ENCODE data around the gene DYNC1I1.
"Not testable (repeated sequence)": the region's sequence is repeated elsewhere in the genome, so short reads cannot be mapped to it uniquely, and the experiment has no call there.

DYNC1I1 gene

GRCh38 chr7:95916573-95917297, 144.4 kb downstream of the DYNC1I1 start:
- DNase-seq, result peak; percentile 56

- no peak for DNase-seq
Measured at GRCh38 chr7:95917634-95918033, 145.3 kb downstream of the DYNC1I1 start.

GRCh38 chr7:95919556-95919955, 147.2 kb downstream of the DYNC1I1 start:
- DNase-seq, result no peak

- no peak for DNase-seq
Measured at GRCh38 chr7:95921543-95921942, 149.2 kb downstream of the DYNC1I1 start.

GRCh38 chr7:95922191-95922590, 149.8 kb downstream of the DYNC1I1 start:
- no peak for DNase-seq

- peak; percentile 16 for DNase-seq
Measured at GRCh38 chr7:95925236-95925635, 152.9 kb downstream of the DYNC1I1 start.

GRCh38 chr7:95925971-95926370, 153.6 kb downstream of the DYNC1I1 start:
- DNase-seq, result no peak

GRCh38 chr7:95927756-95928155, 155.4 kb downstream of the DYNC1I1 start:
- DNase-seq, result peak; percentile 50

GRCh38 chr7:95929710-95930280, 157.4 kb downstream of the DYNC1I1 start:
- DNase-seq, result no peak

GRCh38 chr7:95931460-95932232, 159.3 kb downstream of the DYNC1I1 start:
- no peak for DNase-seq

GRCh38 chr7:95933618-95934017, 161.3 kb downstream of the DYNC1I1 start:
- peak; percentile 96 for DNase-seq

GRCh38 chr7:95944867-95945266, 172.5 kb downstream of the DYNC1I1 start:
- not testable (repeated sequence) for DNase-seq

GRCh38 chr7:95950698-95951097, 178.3 kb downstream of the DYNC1I1 start:
- no peak for DNase-seq

- no peak for DNase-seq
Measured at GRCh38 chr7:95951531-95951930, 179.2 kb downstream of the DYNC1I1 start.

GRCh38 chr7:95951997-95952795, 179.8 kb downstream of the DYNC1I1 start:
- no peak for DNase-seq

GRCh38 chr7:95952851-95953250, 180.5 kb downstream of the DYNC1I1 start:
- no peak for DNase-seq

GRCh38 chr7:95955748-95956147, 183.4 kb downstream of the DYNC1I1 start:
- DNase-seq, result no peak

GRCh38 chr7:95957510-95957909, 185.2 kb downstream of the DYNC1I1 start:
- DNase-seq, result no peak

- DNase-seq, result no peak
Measured at GRCh38 chr7:95960706-95961244, 188.4 kb downstream of the DYNC1I1 start.

GRCh38 chr7:95963446-95963990, 191.2 kb downstream of the DYNC1I1 start:
- no peak for DNase-seq

- no peak for DNase-seq
Measured at GRCh38 chr7:95971716-95972115, 199.4 kb downstream of the DYNC1I1 start.

- DNase-seq, result no peak
Measured at GRCh38 chr7:95972523-95972922, 200.2 kb downstream of the DYNC1I1 start.

GRCh38 chr7:95974108-95974507, 201.8 kb downstream of the DYNC1I1 start:
- DNase-seq, result no peak
